Lower leg skin (tissue), 4 donors: ENCODE results near the gene CNNM2. TPM values are rescaled to one million over a fixed set of nuclear protein-coding genes. Genes with fewer than 3 reads are reported as not detected.
A peak's percentile ranks its signal among the peaks of the same experiment; 100 is the strongest.

Experiments
- DNase-seq, 2 donors: peaks; one replicate each; pipeline ENCODE4 v3.0.0-alpha.2; 2019; ENCODE audit warnings: low spot score in 2 of 2
- H3K4me3 ChIP-seq: fragments of 200-600 bp; sonication (generic); 2 replicates; pipeline ENCODE4 v1.5.1; 2017; ENCODE audit warnings: mild to moderate bottlenecking, low read depth; ENCODE audit not compliant: poor library complexity, severe bottlenecking
- CTCF ChIP-seq, 3 donors: fragments of 450-650 bp; IDR thresholded peaks; one replicate each; pipeline ENCODE4 v1.5.1; 2016; ENCODE audit warnings: antibody characterized with exemption in 3 of 3, mild to moderate bottlenecking in 3 of 3, moderate library complexity in 2 of 3
- POLR2A ChIP-seq, 2 donors: fragments of 450-650 bp; IDR thresholded peaks; one replicate each; pipeline ENCODE4 v1.6.1; 2016 to 2017; ENCODE audit warnings: antibody characterized with exemption in 2 of 2, mild to moderate bottlenecking in 1 of 2, moderate library complexity in 1 of 2
- WGBS, 2 donors: methylation state at CpG; one replicate each; pipeline ENCODE4 v1.1.5; 2018; 5-methylcytosine and 5-hydroxymethylcytosine counted together
- intact Hi-C: fragments of 100-400 bp; cut with DNase I; formaldehyde crosslinking; loops from one replicate; pipeline ENCODE4 v1.15.0; 2023; ENCODE audit warnings: low total_unique reads
- total RNA-seq, 4 donors: library from RNA; depleted of rRNA; stranded (reverse); fragments of >200 nt; gene quantifications; one replicate each; pipeline ENCODE4 v1.1.0, GENCODE V29; 2016

Gene CNNM2
- total RNA-seq, 4 donors from 2014 or later: 9.6 to 21.9 (median 14.5) TPM

- intact Hi-C loops: loop anchor here (5.0 kb wide), 2 partner anchors 150 to 330 kb away; partner anchors contain the start of gene RPEL1
- peak; percentile 77 to 97 for DNase-seq
- TF ChIP-seq POLR2A (IDR thresholded peaks at IDR 0.05): no peak
- TF ChIP-seq CTCF (IDR thresholded peaks at IDR 0.05): peak in 1 of 3 donors; percentile 92
- 0 to 1% methylated on average over 28 to 33 of the region's 45 CpGs for WGBS, 2 donors
- H3K4me3 ChIP-seq: peak overlapping the region; percentile 32
Observed at GRCh38 chr10:102917314-102917961, 656 bp upstream of the CNNM2 start.

GRCh38 chr10:102918817-102919245 is 737 bp downstream of the CNNM2 start:
- intact Hi-C loops: loop anchor here (5.0 kb wide), 2 partner anchors 148 to 328 kb away; partner anchors contain the start of gene RPEL1
- DNase-seq: peak in 1 of 2 donors; percentile 20
- TF ChIP-seq CTCF (IDR thresholded peaks at IDR 0.05) (no peak), POLR2A (IDR thresholded peaks at IDR 0.05) (no peak)
- H3K4me3 ChIP-seq: peak overlapping the region; percentile 80
- 0 to 1% methylated on average over 20 to 36 of the region's 49 CpGs for WGBS, 2 donors

DNA sequence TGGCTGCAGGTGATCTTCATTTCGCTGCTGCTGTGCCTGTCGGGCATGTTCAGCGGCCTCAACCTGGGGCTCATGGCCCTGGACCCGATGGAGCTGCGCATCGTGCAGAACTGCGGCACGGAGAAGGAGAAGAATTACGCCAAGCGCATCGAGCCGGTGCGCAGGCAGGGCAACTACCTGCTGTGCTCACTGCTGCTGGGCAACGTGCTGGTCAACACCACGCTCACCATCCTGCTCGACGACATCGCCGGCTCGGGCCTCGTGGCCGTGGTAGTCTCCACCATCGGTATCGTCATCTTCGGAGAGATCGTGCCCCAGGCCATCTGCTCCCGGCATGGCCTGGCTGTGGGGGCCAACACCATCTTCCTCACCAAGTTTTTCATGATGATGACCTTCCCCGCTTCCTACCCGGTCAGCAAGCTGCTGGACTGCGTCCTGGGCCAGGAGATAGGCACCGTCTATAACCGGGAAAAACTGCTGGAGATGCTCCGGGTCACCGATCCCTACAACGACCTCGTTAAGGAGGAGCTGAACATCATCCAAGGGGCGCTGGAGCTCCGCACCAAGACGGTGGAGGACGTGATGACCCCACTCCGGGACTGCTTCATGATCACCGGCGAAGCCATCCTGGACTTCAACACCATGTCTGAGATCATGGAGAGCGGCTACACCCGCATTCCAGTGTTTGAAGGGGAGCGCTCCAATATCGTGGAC is 1.3 kb downstream of the CNNM2 start:
- H3K4me3 ChIP-seq: peak overlapping the region; percentile 80
- WGBS, 2 donors: 15 to 19% methylated on average over 39 to 43 of the region's 47 CpGs
- no peak for TF ChIP-seq POLR2A (IDR thresholded peaks at IDR 0.05)
- TF ChIP-seq CTCF (IDR thresholded peaks at IDR 0.05): no peak
- DNase-seq: peak; percentile 18 to 87
- intact Hi-C loops: loop anchor here (5.0 kb wide), 2 partner anchors 148 to 328 kb away; partner anchors contain the start of gene RPEL1

DNA sequence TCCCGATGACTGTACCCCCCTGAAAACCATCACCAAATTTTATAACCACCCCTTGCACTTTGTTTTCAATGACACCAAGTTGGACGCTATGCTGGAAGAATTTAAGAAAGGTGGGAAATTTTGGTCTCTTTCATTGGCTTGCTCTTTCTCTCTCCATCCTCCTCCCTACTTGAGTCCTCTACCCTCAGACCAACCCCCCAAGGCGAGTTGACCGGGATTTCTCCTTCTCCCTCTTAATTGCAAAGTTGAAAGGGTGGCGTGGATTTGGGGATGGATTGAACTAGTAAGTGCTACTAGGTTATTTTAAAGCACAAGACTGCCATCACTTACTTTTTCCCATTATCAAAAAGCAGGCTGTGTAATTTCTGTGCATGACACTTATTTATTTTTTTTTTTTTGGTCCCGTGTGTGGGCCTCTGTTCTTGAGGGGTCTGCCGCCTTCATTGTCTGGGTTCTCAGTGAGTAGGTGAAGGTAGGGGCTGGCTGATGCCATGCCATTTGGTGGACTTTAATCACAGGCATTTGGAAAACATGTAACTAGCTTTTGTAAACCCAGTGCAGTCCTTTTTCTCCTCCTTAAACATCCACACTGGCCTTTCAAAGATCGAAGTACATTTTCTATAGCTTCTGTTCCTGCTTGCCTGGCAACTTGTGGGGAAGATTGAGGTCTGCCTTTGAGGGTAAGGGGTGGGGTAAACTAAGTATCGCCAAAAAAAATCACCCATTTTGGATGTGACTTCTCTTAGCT is 2.1 kb downstream of the CNNM2 start:
- WGBS, 2 donors: 45 to 49% methylated on average over 9 of the region's 9 CpGs
- H3K4me3 ChIP-seq: no peak overlapping the region
- intact Hi-C loops: loop anchor here (5.0 kb wide), 2 partner anchors 147 to 327 kb away; partner anchors contain the start of gene RPEL1
- no peak for TF ChIP-seq POLR2A (IDR thresholded peaks at IDR 0.05)
- no peak for TF ChIP-seq CTCF (IDR thresholded peaks at IDR 0.05)
- no peak for DNase-seq

DNA sequence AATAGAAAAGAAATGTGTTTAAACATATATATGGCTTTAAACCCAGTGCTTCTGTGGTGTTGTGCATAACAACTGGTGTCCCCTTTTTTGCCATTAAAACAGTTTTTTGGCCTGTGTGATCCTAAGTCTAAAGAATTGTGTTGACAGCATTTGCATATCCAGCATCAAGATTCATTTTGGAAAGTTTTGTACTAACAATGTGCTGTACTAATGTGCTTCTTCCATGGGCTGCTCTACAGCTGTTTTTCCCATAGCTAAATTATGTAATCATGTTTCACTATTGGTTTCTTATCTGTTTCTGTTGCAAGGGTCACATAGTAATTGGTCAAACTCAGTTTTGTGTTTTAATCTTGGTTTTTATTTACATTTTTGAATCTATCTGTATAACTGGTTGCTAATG is 5.5 kb downstream of the CNNM2 start:
- no peak for TF ChIP-seq POLR2A (IDR thresholded peaks at IDR 0.05)
- TF ChIP-seq CTCF (IDR thresholded peaks at IDR 0.05): no peak
- no peak overlapping the region for H3K4me3 ChIP-seq
- intact Hi-C loops: no loop called here
- DNase-seq: no peak
